DMS153 (cell line): Measurements from ENCODE around the gene COG5.

ENCODE experiments used
- DNase-seq: peaks from one replicate; lab custom pipeline; 2025; lab: John Stamatoyannopoulos, UW

Gene COG5

GRCh38 chr7:107330478-107330877 is 233.2 kb downstream of the COG5 start:
- no peak for DNase-seq

DNA sequence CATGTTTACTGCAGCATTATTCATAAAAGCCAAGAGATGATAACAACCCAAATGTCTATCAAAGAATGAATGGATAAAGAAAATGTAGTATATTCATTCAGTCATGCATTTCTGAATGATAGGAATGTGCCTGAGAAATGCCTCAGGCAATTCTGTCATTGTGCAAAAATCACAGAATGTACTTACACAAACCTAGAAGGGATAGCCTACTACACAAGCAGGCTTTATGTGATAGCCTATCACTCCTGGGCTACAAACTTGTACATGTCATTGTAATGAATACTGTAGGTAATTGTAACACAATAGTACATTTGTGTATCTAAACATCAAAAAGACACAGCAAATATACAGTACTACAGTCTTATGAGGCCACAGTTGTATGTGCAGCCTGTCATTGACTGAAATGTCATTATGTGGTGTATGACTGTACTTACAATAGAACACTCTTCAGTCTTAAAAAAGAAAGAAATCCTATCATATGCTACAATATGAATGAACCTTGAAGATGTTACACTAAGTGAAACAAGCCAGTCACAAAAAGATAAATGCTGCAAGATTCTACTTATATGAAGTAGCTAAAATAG is 235.6 kb downstream of the COG5 start:
- DNase-seq: no peak

- DNase-seq: no peak
Measured at GRCh38 chr7:107326061-107326460, 237.7 kb downstream of the COG5 start.

DNA sequence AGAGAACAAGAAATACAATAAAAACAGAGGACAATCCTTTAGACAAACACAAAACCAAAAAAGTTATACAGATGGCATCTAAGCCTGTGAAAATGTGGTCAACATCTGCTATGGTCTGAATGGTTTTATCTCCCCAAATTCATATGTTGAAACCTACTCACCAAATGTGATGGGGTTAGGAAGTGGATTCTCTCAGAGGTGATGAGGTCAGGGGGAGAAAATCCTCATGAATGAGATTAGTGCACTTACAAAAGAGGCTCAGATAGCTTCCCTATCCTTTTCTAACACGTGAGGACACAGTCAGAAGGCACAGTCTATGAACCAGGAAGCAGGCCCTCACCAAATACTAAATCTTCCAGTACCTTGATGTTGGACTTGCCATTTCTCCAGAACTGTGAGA is 241.7 kb downstream of the COG5 start:
- no peak for DNase-seq

DNA sequence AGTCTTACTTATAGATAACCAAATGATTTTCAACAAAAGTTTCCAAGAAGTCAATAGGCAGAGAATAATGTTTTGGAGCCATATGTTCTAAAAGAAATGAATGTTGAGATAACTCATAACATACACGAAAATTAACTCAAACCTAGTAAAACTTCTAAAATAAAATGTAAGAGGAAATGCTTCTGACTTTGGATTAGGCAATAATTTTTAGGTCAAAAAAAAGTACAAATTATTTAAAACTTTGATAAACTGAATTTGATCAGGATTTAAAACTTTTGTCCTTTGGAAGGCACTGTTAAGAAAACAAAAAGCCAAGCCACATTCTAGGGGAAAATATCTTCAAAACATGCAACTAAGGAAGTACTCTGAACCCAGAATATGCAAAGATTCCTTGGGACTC is 242.1 kb downstream of the COG5 start:
- no peak for DNase-seq

DNA sequence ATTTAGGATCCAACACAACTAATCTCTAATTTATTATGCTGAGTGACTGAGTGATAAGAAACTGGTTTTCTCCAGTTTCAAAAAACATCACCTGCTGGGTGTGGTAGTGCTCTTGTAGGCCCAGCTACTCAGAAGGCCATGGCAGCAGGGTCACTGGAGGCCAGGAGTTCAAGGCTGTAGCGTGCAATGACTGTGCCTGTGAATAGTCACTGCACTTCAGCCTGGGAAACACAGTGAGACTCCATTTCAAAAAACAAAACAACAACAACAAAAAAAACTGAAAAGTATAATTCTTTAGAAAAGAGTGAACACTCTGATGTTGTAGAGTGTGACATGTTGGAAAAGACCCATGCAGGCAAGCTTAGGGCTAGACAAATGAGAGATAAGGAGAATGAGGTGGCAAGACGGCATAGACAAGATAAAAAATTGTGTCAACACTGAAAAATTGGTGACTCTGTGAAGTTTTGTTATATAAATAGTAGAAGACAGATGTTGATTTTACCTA is 243.9 kb downstream of the COG5 start:
- DNase-seq: no peak

DNA sequence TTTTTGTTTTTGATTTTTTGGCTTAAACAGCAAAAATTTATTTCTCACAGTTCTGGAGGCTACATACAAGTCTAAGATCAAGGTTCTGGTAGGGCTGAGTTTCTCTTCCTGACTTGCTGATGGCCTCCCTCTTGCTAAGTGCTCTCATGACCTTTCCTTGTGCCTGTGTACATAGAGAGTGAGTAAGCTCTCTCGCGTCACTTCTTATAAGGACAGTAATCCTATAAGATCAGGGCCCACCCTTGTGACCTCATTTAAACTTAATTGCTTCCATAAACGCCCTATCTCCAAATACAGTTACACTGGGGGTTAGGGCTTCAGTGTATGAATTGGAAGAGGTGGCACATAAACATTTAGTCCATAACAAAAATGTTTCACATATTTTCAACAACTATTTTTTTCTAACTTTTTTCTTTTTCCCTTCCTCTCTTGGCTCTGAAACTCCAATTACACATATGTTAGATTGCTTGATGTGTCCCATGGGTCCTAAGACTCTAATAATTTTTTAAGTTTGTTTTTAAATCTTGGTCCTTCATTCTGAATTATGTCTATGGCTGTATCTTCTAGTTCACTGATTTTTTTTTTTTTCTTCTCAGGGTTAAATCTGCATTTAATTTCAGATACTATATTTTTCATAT is 245.1 kb downstream of the COG5 start:
- DNase-seq: no peak

DNA sequence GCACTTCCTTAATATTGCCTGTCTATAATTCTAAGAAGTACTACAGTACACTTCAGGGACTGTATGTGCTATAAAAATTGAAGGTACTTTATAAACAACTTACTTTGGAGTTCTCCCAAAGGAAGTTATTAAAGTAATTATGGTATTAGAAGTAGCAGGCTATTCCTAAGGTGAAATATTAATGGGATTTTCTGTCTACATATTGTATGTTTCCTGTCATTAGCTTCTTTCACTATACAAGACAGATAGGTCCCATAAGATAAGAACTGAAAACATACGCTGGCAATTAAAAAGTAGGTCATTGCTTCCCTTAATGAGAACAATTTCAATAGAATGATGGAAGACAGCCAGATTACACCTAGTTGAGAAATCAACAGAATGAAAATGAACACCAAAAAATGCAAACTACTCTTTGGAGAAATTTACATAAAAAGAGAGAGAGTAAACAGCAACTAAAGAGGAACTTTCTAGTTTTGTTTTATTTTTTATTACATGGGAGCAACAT is 248.0 kb downstream of the COG5 start:
- DNase-seq: no peak

DNA sequence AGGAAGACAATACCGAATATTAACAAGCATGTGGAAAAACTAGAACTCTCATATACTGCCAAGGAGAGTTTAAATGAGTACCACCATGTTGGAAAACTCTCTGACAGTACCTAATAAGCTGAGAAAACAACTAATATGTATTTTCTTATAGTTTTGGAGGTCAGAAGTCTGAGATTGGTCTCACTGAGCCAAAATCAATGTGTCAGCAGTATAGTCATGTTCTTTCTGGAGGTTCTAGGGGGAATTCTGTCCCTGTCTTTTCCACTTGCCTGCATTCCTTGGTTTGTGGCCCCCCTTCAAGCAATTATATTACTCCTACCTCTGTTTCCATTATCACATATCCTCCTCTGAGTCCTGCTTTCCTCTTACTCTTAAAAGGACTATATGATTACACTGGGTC is 250.4 kb downstream of the COG5 start:
- DNase-seq: no peak

- DNase-seq: no peak
Measured at GRCh38 chr7:107312418-107312817, 251.3 kb downstream of the COG5 start.

- DNase-seq: no peak
Measured at GRCh38 chr7:107309296-107309695, 254.4 kb downstream of the COG5 start.

- no peak for DNase-seq
Measured at GRCh38 chr7:107304636-107305035, 259.1 kb downstream of the COG5 start.

GRCh38 chr7:107304063-107304462 is 259.7 kb downstream of the COG5 start:
- no peak for DNase-seq

DNA sequence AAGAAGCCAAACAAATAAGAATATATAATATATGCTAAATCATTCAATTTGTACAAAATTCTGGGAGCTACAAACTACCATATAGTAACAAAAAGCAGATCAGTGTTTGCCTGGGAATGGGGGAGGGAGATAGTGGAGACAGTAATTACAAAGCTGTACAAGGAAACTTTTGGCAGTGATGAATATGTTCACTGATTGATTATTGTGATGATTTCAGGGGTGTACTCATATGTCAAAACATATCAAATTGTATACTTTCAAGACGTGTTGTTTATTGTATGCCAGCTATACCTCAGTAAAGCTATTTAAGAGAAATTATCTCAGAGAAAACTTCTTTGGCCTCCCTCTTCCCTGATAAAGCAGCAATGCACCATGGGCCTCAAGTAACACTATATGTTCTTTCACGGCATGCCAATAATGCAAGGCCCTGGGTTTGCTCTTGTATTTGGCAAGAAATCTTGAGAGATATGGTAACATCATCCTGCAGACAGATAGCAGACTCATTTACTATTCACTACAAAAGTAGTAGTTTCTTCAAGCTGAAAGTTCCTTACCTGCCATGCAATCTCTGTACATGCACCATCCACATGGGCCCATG is 261.4 kb downstream of the COG5 start:
- no peak for DNase-seq

- DNase-seq: no peak
Measured at GRCh38 chr7:107294182-107294581, 269.5 kb downstream of the COG5 start.

DNA sequence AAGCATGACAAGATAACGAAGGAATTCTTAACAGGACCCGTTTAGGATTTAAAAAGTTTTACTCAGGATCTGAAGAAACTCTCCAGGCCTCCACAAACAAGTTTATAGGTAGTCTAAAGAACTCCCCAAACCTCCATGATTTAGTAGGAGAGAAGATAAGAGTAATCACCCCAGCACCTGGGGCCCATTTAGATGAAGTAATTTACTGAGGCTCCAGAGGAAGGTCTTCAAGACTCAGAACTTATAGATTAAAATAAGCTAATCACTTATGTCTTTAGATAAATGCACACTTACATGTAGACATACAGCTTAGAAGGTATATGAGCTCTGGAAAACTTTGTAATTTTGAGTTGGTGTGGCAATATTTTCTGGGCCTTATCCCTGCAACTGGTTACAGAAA is 271.1 kb downstream of the COG5 start:
- DNase-seq: no peak

DNA sequence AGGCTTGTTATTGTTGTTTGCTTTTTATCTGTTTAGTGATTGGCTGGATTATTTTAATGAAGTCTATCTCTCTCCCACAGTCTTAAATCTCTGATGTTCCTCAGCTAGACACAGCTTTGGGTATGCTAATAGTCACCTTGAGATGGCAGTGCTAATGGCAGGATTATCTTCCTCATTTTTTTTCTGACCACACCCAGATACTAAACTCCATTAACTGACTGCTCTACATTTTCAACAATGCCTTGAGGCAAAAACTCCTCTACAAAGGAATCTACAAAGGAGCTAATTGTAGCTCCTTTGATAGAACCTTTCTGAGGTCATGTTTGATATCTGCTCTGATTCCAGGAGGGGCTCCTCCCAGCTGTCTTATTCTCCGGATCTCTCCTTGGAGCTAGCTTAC is 272.3 kb downstream of the COG5 start:
- no peak for DNase-seq

GRCh38 chr7:107286751-107287621 is 276.7 kb downstream of the COG5 start:
- no peak for DNase-seq

GRCh38 chr7:107284911-107285479 is 278.7 kb downstream of the COG5 start:
- no peak for DNase-seq

DNA sequence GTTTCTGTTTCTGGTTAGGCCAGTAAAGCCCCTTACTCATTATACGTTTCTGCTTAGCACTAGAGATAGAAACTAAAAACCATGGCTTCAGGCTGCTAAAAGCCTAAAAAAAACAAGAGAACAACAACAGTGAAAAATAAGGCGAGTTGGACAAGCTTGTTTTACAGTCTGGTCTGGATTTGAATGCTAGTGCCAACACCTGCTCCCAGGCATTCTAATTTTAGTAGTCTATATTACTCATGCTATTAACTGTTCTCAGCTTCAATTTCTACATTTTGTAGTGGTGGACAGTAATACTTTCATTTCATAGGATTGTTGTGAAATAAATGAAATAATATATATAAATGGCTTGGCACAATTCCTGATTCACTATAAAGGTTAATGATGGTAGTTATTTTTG is 286.4 kb downstream of the COG5 start:
- no peak for DNase-seq

DNA sequence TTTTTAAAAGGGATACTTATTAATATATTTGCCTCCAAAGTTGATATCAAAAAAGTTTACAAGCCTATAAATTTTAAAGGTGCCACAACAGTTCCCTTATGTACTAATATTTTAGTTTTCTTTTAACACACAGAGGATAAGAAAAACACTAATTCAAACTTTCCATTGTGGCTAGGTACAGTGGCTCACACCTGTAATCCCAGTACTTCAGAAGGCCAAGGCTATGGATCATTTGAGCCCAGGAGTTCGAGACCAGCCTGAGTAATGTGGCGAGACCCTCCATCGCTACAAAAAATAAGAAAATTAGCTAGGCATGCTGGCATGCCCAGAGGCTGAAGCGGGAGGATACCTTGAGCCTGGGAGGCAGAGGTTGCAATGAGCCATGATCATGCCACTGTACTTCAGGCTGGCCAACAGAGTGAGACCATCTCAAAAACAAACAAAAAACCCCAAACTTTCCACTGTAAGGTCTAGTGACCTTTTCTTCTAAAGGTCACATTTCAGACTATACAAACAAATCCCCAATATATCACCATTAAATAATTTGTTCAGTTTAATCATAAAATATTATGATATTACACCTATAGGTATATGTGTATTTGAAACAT is 287.4 kb downstream of the COG5 start:
- DNase-seq: no peak

DNA sequence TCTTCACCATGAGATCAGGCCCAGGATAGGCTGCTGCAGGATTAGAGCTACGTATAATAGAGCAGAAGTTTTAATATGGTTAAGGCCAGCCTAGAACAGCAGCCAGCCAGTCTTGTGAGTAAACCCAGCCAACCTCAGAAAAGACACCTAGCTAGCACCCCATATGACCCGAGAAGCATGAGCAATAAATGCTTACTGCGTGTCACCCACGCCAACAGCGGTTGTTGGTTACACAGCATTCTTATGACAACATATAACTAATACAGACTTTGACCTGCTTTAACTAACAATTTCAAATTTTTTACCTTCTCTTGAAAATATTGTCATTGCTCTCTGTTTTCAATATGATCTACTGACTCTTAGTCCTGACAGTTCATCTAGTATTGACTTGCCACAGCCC is 289.2 kb downstream of the COG5 start:
- no peak for DNase-seq
